ENCODE results near the gene SMAD5.

Gene SMAD5

GRCh38 chr5:136120529-136120928, 12.1 kb upstream of the SMAD5 start:
- intact Hi-C loops (cut with DNase I; ENCODE audit: low total_unique reads) = no loop called here
- Histone ChIP-seq H3K36me3 (no peaks in the 10 kb centered on the region), H3K4me3 (no peak overlapping the region), H3K9me3 (no peaks in the 10 kb centered on the region), H3K27ac (no peak overlapping the region), H3K4me1 (no peaks in the 10 kb centered on the region), H3K27me3 (no peaks in the 10 kb centered on the region)
- DNase-seq = no peak
- TF ChIP-seq CTCF (IDR thresholded peaks at IDR 0.05) = no peak

DNA sequence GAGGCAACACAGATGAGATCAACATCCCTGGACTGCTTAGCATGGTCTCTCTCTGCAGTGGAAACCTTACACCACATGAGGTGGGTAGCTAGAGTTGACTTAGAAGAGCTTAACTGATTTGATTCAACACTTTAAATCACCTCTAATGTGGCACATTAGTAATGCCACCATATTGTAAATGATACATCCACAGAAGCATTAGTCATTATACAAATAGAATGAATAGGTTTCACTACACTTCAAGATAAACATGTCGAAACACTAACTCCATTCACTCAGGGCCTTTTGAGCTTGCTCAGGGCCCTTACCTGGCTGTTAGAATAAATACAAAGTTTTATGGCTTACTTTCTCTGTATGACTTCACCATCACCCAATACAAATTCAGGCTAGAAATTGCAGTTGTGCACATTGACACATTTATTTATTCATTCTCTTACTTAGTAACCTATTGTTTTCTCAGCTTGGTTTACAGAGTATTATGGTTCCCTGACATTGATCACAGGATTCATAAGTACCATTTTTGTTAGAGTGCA, 9.3 kb upstream of the SMAD5 start:
- intact Hi-C loops (cut with DNase I; ENCODE audit: low total_unique reads) = no loop called here
- TF ChIP-seq CTCF (IDR thresholded peaks at IDR 0.05) = no peak
- Histone ChIP-seq H3K9me3 (no peaks in the 10 kb centered on the region), H3K27ac (no peak overlapping the region), H3K4me3 (no peak overlapping the region), H3K36me3 (no peaks in the 10 kb centered on the region), H3K4me1 (no peaks in the 10 kb centered on the region), H3K27me3 (no peaks in the 10 kb centered on the region)
- no peak for DNase-seq

DNA sequence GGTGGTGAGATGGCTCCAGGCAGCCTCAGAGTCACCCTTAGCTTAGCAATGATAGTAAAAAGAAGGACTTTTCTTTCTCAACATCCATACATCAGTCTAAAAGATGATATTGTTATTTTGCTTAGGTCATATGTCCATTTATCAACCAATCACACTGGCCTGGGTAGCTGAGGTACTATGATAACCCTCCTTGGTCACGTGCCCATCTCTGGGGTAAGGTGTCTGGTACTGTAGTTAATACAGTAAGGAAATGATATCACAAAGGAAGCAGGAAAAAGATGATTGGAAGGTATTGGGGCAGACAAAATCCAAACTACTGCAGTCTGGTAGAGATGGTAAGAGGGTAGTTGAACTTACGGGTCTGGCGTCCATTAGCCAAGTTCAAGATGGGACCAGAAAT, 5.1 kb upstream of the SMAD5 start:
- no peaks in the 10 kb centered on the region for H3K36me3 ChIP-seq
- no peak overlapping the region for H3K27ac ChIP-seq
- DNase-seq = no peak
- TF ChIP-seq CTCF (IDR thresholded peaks at IDR 0.05) = no peak
- intact Hi-C loops (cut with DNase I; ENCODE audit: low total_unique reads) = loop anchor here (5.0 kb wide), 1 partner anchor 1355 kb away; no protein-coding TSS in a partner anchor
- peaks cover 0 to 26% (median 12%) of the 10 kb centered on the region in 4 donors for H3K4me1 ChIP-seq
- H3K9me3 ChIP-seq = no peaks in the 10 kb centered on the region
- no peaks in the 10 kb centered on the region for H3K27me3 ChIP-seq
- H3K4me3 ChIP-seq = no peak overlapping the region

DNA sequence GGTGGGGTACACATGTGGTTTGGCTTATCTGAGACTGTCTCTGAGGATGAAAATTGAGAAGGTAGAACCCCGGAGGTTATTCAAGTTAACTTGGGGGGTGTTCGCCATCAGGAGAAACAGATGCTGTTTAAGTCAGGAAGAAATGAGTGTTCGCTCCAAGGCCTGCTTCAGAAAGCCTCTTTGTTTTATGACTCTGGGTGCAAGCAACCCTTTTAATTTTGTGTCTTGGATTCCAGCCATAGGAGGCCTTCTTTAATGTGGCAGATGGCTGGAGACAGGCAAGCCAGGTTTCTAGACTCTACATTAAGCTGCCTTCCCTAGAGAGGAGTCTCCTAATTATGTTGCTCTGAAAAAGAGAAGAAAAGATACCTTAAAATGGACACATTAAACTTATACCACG, 4.2 kb upstream of the SMAD5 start:
- no peak for TF ChIP-seq CTCF (IDR thresholded peaks at IDR 0.05)
- Histone ChIP-seq H3K27ac (no peak overlapping the region), H3K36me3 (peaks cover 0 to 4% (median 0%) of the 10 kb centered on the region in 3 donors), H3K9me3 (no peaks in the 10 kb centered on the region), H3K27me3 (no peaks in the 10 kb centered on the region), H3K4me1 (peaks cover 0 to 26% (median 12%) of the 10 kb centered on the region in 4 donors), H3K4me3 (no peak overlapping the region)
- intact Hi-C loops (cut with DNase I; ENCODE audit: low total_unique reads) = loop anchor here (5.0 kb wide), 1 partner anchor 1356 kb away; no protein-coding TSS in a partner anchor
- DNase-seq = no peak

- H3K27me3 ChIP-seq = no peaks in the 10 kb centered on the region
- TF ChIP-seq CTCF (IDR thresholded peaks at IDR 0.05) = no peak
- no peaks in the 10 kb centered on the region for H3K9me3 ChIP-seq
- peaks cover 0 to 34% (median 15%) of the 10 kb centered on the region in 4 donors for H3K4me1 ChIP-seq
- peaks cover 0 to 4% (median 0%) of the 10 kb centered on the region in 3 donors for H3K36me3 ChIP-seq
- no peak overlapping the region for H3K27ac ChIP-seq
- H3K4me3 ChIP-seq = no peak overlapping the region
- no peak for DNase-seq
- intact Hi-C loops (cut with DNase I; ENCODE audit: low total_unique reads) = loop anchor here (5.0 kb wide), 1 partner anchor 1357 kb away; no protein-coding TSS in a partner anchor
These were observed 3.2 kb upstream of the SMAD5 start for GRCh38 chr5:136129445-136129844.

Data from tibial artery (tissue), 4 donors.